Effector memory CD4-positive, alpha-beta T cell (primary cell): ENCODE data around the gene POU2AF2.
"Not testable (repeated sequence)": the region's sequence is repeated elsewhere in the genome, so short reads cannot be mapped to it uniquely, and the experiment has no call there.

Experiments
- DNase-seq, 3 donors: peaks; one replicate each; pipeline ENCODE4 v3.0.0-alpha.2; 2020
- H3K27ac ChIP-seq: 2 replicates; pipeline ENCODE4 v1.7.0; 2013; ENCODE audit warnings: mild to moderate bottlenecking, low read length, moderate library complexity; ENCODE audit not compliant: insufficient read depth, poor library complexity, severe bottlenecking
- H3K27me3 ChIP-seq: replicated peaks from 2 replicates; pipeline ENCODE4 v1.7.0; 2013; ENCODE audit warnings: mild to moderate bottlenecking, low read length; ENCODE audit not compliant: insufficient read depth, control insufficient read depth, poor library complexity, severe bottlenecking
- H3K36me3 ChIP-seq: 2 replicates; pipeline ENCODE4 v1.7.0; 2013; ENCODE audit warnings: mild to moderate bottlenecking, low read length, moderate library complexity; ENCODE audit not compliant: control insufficient read depth, insufficient read depth
- H3K4me1 ChIP-seq: 2 replicates; pipeline ENCODE4 v1.7.0; 2013; ENCODE audit warnings: low read length, mild to moderate bottlenecking; ENCODE audit not compliant: control insufficient read depth, insufficient read depth, poor library complexity, severe bottlenecking
- H3K4me3 ChIP-seq: 2 replicates; pipeline ENCODE4 v1.7.0; 2013; ENCODE audit warnings: low read length, low read depth, mild to moderate bottlenecking; ENCODE audit not compliant: insufficient read depth, poor library complexity, severe bottlenecking
- H3K9me3 ChIP-seq: 2 replicates; pipeline ENCODE4 v1.7.0; 2013; ENCODE audit warnings: mild to moderate bottlenecking, low read length, moderate library complexity; ENCODE audit not compliant: control insufficient read depth

Gene POU2AF2

GRCh38 chr11:111253131-111253530 lies 7.6 kb downstream of the POU2AF2 start:
- H3K27ac ChIP-seq, result no peak overlapping the region
- no peak for DNase-seq
- H3K36me3 ChIP-seq, result no peaks in the 10 kb centered on the region
- no peaks in the 10 kb centered on the region for H3K27me3 ChIP-seq
- H3K9me3 ChIP-seq, result no peaks in the 10 kb centered on the region
- H3K4me3 ChIP-seq, result no peak overlapping the region
- H3K4me1 ChIP-seq, result no peaks in the 10 kb centered on the region

- Histone ChIP-seq H3K27me3 (no peaks in the 10 kb centered on the region), H3K4me1 (no peaks in the 10 kb centered on the region), H3K4me3 (no peak overlapping the region), H3K27ac (no peak overlapping the region), H3K9me3 (no peaks in the 10 kb centered on the region), H3K36me3 (no peaks in the 10 kb centered on the region)
- no peak for DNase-seq
Measured at GRCh38 chr11:111253630-111254029, 8.1 kb downstream of the POU2AF2 start.

GRCh38 chr11:111258046-111258445 lies 12.5 kb downstream of the POU2AF2 start:
- Histone ChIP-seq H3K9me3 (no peaks in the 10 kb centered on the region), H3K36me3 (no peaks in the 10 kb centered on the region), H3K4me1 (no peaks in the 10 kb centered on the region), H3K4me3 (no peak overlapping the region), H3K27me3 (peaks cover 3% of the 10 kb centered on the region), H3K27ac (no peak overlapping the region)
- DNase-seq, result no peak

- Histone ChIP-seq H3K27me3 (peaks cover 3% of the 10 kb centered on the region), H3K4me1 (no peaks in the 10 kb centered on the region), H3K9me3 (no peaks in the 10 kb centered on the region), H3K27ac (no peak overlapping the region), H3K4me3 (no peak overlapping the region), H3K36me3 (no peaks in the 10 kb centered on the region)
- no peak for DNase-seq
Measured at GRCh38 chr11:111259896-111260295, 14.4 kb downstream of the POU2AF2 start.

- H3K4me3 ChIP-seq, result no peak overlapping the region
- no peaks in the 10 kb centered on the region for H3K36me3 ChIP-seq
- H3K4me1 ChIP-seq, result no peaks in the 10 kb centered on the region
- no peaks in the 10 kb centered on the region for H3K9me3 ChIP-seq
- peaks cover 3% of the 10 kb centered on the region for H3K27me3 ChIP-seq
- DNase-seq, result no peak
- H3K27ac ChIP-seq, result no peak overlapping the region
Measured at GRCh38 chr11:111260811-111261210, 15.3 kb downstream of the POU2AF2 start.

GRCh38 chr11:111264646-111265045 lies 19.1 kb downstream of the POU2AF2 start:
- Histone ChIP-seq H3K4me3 (no peak overlapping the region), H3K36me3 (no peaks in the 10 kb centered on the region), H3K27ac (no peak overlapping the region), H3K4me1 (no peaks in the 10 kb centered on the region), H3K9me3 (no peaks in the 10 kb centered on the region), H3K27me3 (peaks cover 3% of the 10 kb centered on the region)
- no peak for DNase-seq

- no peak for DNase-seq
- H3K27me3 ChIP-seq, result peaks cover 3% of the 10 kb centered on the region
- H3K36me3 ChIP-seq, result no peaks in the 10 kb centered on the region
- H3K4me1 ChIP-seq, result no peaks in the 10 kb centered on the region
- H3K9me3 ChIP-seq, result no peaks in the 10 kb centered on the region
- H3K4me3 ChIP-seq, result no peak overlapping the region
- no peak overlapping the region for H3K27ac ChIP-seq
Measured at GRCh38 chr11:111265421-111265820, 19.9 kb downstream of the POU2AF2 start.

- DNase-seq, H3K4me1 ChIP-seq, H3K9me3 ChIP-seq, H3K27ac ChIP-seq, H3K36me3 ChIP-seq, H3K27me3 ChIP-seq, H3K4me3 ChIP-seq: not testable (repeated sequence)
Measured at GRCh38 chr11:111268303-111268702, 22.8 kb downstream of the POU2AF2 start.

- H3K27ac ChIP-seq, result no peak overlapping the region
- H3K9me3 ChIP-seq, result no peaks in the 10 kb centered on the region
- no peaks in the 10 kb centered on the region for H3K27me3 ChIP-seq
- H3K4me3 ChIP-seq, result no peak overlapping the region
- no peaks in the 10 kb centered on the region for H3K4me1 ChIP-seq
- no peaks in the 10 kb centered on the region for H3K36me3 ChIP-seq
- DNase-seq, result no peak
Measured at GRCh38 chr11:111269146-111269868, 23.8 kb downstream of the POU2AF2 start.

- no peaks in the 10 kb centered on the region for H3K4me1 ChIP-seq
- DNase-seq, result no peak
- no peak overlapping the region for H3K27ac ChIP-seq
- H3K27me3 ChIP-seq, result no peaks in the 10 kb centered on the region
- no peak overlapping the region for H3K4me3 ChIP-seq
- H3K36me3 ChIP-seq, result no peaks in the 10 kb centered on the region
- H3K9me3 ChIP-seq, result no peaks in the 10 kb centered on the region
Measured at GRCh38 chr11:111272420-111272819, 26.9 kb downstream of the POU2AF2 start.
